CD4-positive, alpha-beta T cell treated with Interferon gamma for 1 hour (primary cell): ENCODE results near the gene PPP3R2.
"Not testable (repeated sequence)": the region's sequence is repeated elsewhere in the genome, so short reads cannot be mapped to it uniquely, and the experiment has no call there.

ENCODE experiments used
- DNase-seq: peaks from one replicate; pipeline ENCODE4 v3.0.0-alpha.2; 2020

Gene PPP3R2

GRCh38 chr9:101587332-101588043 is 7.3 kb downstream of the PPP3R2 start:
- no peak for DNase-seq

GRCh38 chr9:101586651-101587050 is 8.1 kb downstream of the PPP3R2 start:
- no peak for DNase-seq

- DNase-seq, result no peak
Measured at GRCh38 chr9:101585740-101586139, 9.0 kb downstream of the PPP3R2 start.

- no peak for DNase-seq
Measured at GRCh38 chr9:101582553-101582952, 12.2 kb downstream of the PPP3R2 start.

GRCh38 chr9:101579711-101580545 is 14.8 kb downstream of the PPP3R2 start:
- peak; percentile 10 for DNase-seq

GRCh38 chr9:101578378-101578777 is 16.4 kb downstream of the PPP3R2 start:
- DNase-seq, result no peak

GRCh38 chr9:101574731-101575333 is 19.9 kb downstream of the PPP3R2 start:
- DNase-seq, result no peak

- DNase-seq, result no peak
Measured at GRCh38 chr9:101572316-101572715, 22.5 kb downstream of the PPP3R2 start.

- DNase-seq, result no peak
Measured at GRCh38 chr9:101571114-101571513, 23.7 kb downstream of the PPP3R2 start.

- no peak for DNase-seq
Measured at GRCh38 chr9:101569741-101570501, 24.8 kb downstream of the PPP3R2 start.

GRCh38 chr9:101567725-101568350 is 26.9 kb downstream of the PPP3R2 start:
- DNase-seq, result no peak

GRCh38 chr9:101566904-101567724 is 27.7 kb downstream of the PPP3R2 start:
- no peak for DNase-seq

- DNase-seq, result no peak
Measured at GRCh38 chr9:101564252-101564651, 30.5 kb downstream of the PPP3R2 start.

- no peak for DNase-seq
Measured at GRCh38 chr9:101562966-101563365, 31.8 kb downstream of the PPP3R2 start.

- no peak for DNase-seq
Measured at GRCh38 chr9:101561740-101562139, 33.0 kb downstream of the PPP3R2 start.

GRCh38 chr9:101549472-101550098 is 45.2 kb downstream of the PPP3R2 start:
- DNase-seq, result not testable (repeated sequence)

GRCh38 chr9:101543098-101543735 is 51.6 kb downstream of the PPP3R2 start:
- no peak for DNase-seq
